Raji (cell line): ENCODE data around the gene BAG1.

Experiments used
- POLR2A ChIP-seq: IDR thresholded peaks from 2 replicates; pipeline ENCODE4 v1.6.1; 2011; ENCODE audit warnings: low read depth, low read length, control low read depth; ENCODE audit not compliant: insufficient read depth

Gene BAG1

GRCh38 chr9:33257276-33257675, 7.2 kb downstream of the BAG1 start:
- no peak for TF ChIP-seq POLR2A

- no peak for TF ChIP-seq POLR2A
Observed at GRCh38 chr9:33256236-33256635, 8.3 kb downstream of the BAG1 start.

DNA sequence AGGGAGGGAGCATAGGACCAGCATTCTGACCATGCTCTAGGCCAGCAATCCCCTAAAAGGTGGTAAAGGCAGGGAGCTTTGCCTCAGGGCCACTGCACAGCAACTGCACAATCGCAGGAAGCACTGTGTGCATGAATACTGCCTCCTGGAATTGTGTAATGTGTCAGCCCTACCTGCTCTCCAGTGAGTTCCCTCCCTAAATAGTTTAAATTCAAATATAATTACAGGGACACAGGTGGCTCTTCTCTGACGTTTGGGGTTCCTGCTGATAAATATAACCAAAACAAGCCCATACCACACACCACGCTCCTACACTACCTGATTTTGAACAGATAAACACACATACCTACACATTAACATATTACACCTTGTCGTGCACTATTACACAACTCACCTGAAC, 9.0 kb downstream of the BAG1 start:
- TF ChIP-seq POLR2A: no peak

GRCh38 chr9:33255014-33255413, 9.5 kb downstream of the BAG1 start:
- TF ChIP-seq POLR2A: no peak

- no peak for TF ChIP-seq POLR2A
Observed at GRCh38 chr9:33254211-33254610, 10.3 kb downstream of the BAG1 start.

DNA sequence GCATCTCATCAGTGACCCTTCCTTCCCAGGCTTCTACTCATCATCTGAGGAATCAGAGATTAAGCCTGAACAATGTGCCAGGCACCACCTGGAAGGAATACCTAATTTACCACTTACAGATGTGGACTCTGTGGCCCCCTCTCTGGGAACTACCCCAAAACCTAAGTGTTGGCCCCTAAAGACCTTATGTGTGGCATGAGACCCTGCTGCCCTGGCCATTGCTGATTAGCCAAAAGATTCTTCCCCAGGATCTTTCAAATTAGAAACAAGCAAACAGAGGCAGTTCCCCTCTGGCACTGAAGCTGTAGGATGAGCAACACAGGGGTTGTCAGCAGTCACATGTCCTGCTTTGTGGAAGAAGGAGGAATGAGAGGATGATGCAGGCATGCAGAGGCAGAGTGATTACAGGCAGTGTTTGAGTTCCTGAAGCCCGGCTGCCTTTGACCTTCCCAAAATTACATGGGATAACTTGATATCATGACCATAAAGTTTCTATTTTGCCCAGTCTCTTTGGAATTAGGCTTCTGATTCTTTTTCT, 14.0 kb downstream of the BAG1 start:
- no peak for TF ChIP-seq POLR2A

DNA sequence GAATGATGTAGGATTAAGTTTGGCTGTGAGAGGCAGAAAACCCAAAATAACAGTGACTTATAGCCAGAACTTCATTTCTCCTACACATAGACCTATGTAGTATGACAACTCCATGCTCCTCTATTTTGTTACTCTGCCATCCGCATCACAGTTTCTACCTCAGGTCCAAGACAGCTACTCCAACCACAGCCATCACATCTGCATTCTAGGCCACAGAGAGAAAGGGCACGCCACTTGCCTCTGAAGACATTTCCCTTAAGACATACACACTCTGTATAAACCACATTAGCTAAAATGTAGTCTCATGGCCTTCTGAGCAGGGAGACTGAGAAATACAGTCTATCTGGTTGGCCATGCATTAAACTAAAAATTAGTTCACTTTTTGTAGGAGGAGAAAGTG, 14.5 kb downstream of the BAG1 start:
- TF ChIP-seq POLR2A: no peak

DNA sequence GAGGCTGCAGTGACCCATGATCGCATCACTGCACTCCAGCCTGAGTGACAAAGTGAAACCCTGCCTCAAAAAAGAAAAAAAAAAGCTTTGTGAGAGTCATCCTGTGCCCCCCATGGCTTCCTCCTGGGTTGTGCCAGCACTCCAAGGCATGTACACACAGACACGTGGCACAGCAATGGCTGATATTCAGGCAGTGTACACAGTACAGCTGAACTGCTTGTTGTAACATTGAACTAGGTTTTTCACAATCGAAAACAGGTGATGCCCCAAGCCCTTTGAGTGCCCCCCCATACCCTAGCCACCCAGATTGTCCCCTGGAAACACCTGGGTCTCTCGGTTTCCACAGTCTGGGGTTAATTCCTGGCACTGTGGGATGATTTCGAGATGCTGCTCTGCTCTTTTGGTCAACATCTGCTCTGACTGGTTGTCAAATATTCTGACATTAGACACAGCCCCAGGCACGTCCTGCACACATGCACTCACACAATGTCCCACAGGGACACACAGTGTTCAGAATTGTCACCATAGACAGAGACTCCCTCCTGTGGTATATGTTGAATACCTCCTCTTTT, 15.3 kb downstream of the BAG1 start:
- no peak for TF ChIP-seq POLR2A

DNA sequence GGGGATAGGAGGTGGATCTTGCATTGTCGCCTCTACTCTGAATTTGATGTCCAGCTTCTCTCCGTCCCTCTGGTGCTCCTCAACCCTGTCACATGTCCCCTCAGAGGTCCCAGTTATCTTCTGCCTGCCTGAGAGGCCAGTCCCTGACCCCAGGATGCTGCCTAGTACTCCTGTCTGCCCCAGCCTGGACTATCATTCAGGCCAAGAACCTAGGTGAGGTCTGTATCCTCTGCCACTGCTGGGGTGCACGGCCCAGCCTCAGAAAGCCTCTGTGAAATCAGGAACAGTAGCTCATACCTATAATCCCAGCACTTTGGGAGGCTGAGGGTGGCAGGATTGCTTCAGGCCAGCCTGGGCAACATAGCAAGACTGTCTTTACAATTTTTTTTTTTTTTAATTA, 15.9 kb downstream of the BAG1 start:
- TF ChIP-seq POLR2A: no peak

DNA sequence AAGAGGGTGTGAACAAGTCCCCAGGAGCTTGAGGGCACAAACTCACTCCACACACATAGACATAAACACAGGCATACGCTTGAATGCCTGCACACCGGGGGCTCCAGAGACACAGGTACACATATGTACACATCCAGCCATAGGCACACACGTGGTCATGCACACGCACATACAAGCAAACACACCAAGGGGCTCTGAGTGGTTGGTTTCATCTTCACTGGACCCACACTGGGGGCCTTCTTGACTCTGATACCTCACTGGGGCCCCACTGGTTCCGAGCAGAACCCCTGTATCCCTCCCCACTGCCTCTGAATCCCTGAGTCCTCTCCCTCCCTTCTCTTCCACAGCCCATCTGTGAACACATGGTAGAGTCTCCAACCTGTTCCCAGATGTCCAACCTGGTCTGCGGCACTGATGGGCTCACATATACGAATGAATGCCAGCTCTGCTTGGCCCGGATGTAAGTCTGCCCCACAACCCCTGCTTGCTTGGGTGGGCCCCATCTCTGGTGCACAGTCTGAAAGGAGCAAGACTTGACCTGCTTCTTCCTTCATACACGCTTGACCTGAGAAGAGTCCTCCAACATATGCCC, 18.1 kb downstream of the BAG1 start:
- no peak for TF ChIP-seq POLR2A

GRCh38 chr9:33245341-33245740, 19.2 kb downstream of the BAG1 start:
- no peak for TF ChIP-seq POLR2A

DNA sequence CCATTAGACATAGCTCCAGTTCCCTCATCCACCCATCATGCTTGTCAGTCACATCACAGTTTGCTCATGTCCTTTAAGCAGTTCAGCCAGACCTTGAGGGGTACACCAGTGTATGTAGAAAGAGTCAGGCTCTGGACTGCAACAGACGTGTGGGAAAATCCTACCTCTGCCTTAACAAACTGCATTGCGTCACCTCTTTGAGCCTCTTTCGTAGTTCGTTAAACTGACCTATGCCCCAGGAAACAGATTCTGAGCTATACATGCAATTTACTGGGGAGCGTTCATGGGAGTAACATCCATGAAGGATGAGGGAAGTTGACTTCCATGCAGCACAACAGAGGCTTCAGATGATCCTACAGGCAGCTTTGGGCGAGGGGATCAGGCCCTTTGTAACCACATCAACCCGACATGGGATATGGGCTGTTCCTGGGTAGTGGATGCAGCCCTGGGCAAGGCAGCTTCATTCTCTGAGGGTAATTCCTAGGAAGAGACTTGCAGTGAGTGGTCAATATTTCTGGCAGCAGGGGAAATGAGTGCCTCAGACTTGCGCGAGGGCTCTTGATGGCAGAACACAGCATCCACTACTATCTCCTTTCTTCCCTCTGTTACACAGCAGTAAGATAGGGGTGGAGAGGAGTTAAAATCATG, 20.2 kb downstream of the BAG1 start:
- TF ChIP-seq POLR2A: no peak

- TF ChIP-seq POLR2A: no peak
Observed at GRCh38 chr9:33242609-33243134, 21.8 kb downstream of the BAG1 start.

DNA sequence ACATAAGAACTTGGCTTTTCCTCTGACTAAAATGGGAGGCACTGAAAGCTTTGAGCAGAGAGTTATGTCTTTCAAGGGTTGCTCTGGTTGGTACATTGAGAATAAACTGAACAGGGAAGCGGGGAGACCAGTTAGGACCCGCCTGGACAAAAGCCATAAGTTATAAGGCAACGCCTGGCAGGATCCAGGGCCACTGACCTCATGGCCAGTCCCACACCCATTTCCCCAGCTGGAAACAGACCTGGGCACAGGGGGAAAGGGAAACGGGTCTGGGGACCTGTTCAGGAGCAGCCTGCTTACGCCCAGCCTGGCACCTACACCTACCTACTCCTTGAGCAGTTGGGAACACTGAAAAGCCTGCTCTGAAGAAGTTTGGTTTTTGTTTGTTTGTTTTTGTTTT, 23.2 kb downstream of the BAG1 start:
- no peak for TF ChIP-seq POLR2A

DNA sequence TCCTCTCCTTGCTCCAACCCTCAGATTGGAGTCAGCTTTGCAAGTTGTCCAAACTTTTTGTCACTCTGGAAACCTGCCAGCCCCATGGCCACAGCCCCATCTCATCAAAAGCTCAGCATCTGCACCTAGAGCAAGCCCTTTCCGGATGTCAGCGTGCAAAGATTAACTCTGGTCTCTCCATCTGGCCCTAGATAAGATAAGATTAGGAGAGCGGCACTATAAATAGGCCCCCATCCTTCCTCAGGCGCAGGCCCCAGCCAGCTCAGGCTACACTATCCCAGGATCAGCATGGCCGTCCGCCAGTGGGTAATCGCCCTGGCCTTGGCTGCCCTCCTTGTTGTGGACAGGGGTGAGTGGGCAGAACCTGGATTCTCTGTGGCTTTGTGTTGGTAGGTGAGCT, 24.6 kb downstream of the BAG1 start, which contains the start of gene SPINK4:
TSS of gene SPINK4 (plus strand) at position 247 of the 400 bp plus-strand sequence. CDS start at position 289, 42 bp downstream.
- TF ChIP-seq POLR2A: no peak

- TF ChIP-seq POLR2A: no peak
Observed at GRCh38 chr9:33236571-33236970, 27.9 kb downstream of the BAG1 start.
